WTC11 (cell line): ENCODE measurements around the gene SHC3. TPM values are rescaled to one million over a fixed set of nuclear protein-coding genes. Genes with fewer than 3 reads are reported as not detected.

ENCODE experiments used
- ATAC-seq: fragments of 200-7000 bp; cut with Tn5 transposase; 2 replicates; pipeline ENCODE4 v1.10.0; 2021; ENCODE audit warnings: mild to moderate bottlenecking, moderate library complexity
- CTCF ChIA-PET: fragments of 300-600 bp; sonication (Branson Sonifier 250); formaldehyde crosslinking; loops from one replicate; lab custom pipeline; 2021; ENCODE audit warnings: antibody characterized with exemption; lab: Charles Lee
- POLR2A ChIA-PET: fragments of 350-600 bp; sonication (Branson Sonifier 250); formaldehyde crosslinking; loops from one replicate; lab custom pipeline; 2021; ENCODE audit warnings: antibody characterized with exemption; lab: Charles Lee
- DNase-seq: peaks from one replicate; pipeline ENCODE4 v3.0.0; 2021; ENCODE audit warnings: low spot score
- H3K27ac Mint-ChIP-seq: 2 replicates; pipeline ENCODE4 v1.8.0; 2021; ENCODE audit warnings: mixed read lengths
- H3K27me3 Mint-ChIP-seq: 2 replicates; pipeline ENCODE4 v1.8.0; 2021; ENCODE audit warnings: low read depth, mild to moderate bottlenecking, moderate library complexity, mixed read lengths
- H3K36me3 Mint-ChIP-seq: 2 replicates; pipeline ENCODE4 v1.8.0; 2021; ENCODE audit warnings: mixed read lengths
- H3K4me1 Mint-ChIP-seq: 2 replicates; pipeline ENCODE4 v1.8.0; 2022; ENCODE audit warnings: mixed read lengths
- H3K4me3 Mint-ChIP-seq: 2 replicates; pipeline ENCODE4 v1.8.0; 2021; ENCODE audit warnings: mild to moderate bottlenecking, moderate library complexity, mixed read lengths
- H3K9me3 Mint-ChIP-seq: 2 replicates; pipeline ENCODE4 v1.8.0; 2021; ENCODE audit warnings: mixed read lengths
- EMX1 ChIP-seq: fragments of 250-450 bp; sonication (Bioruptor Pico); IDR thresholded peaks from 2 replicates; pipeline ENCODE4 v1.8.0; 2021; ENCODE audit warnings: mild to moderate bottlenecking
- FOXJ3 ChIP-seq: sonication (generic); formaldehyde crosslinking; IDR thresholded peaks from 2 replicates; pipeline ENCODE4 v1.9.0; 2021; ENCODE audit warnings: missing genetic modification reagents, mild to moderate bottlenecking, borderline replicate concordance
- HMGA2 ChIP-seq: fragments of 250-450 bp; sonication (Bioruptor Pico); IDR thresholded peaks from 2 replicates; pipeline ENCODE4 v1.4.0; 2021; ENCODE audit warnings: mild to moderate bottlenecking, moderate library complexity
- JAZF1 ChIP-seq: fragments of 250-450 bp; sonication (Bioruptor Pico); IDR thresholded peaks from 2 replicates; pipeline ENCODE4 v1.9.0; 2021; ENCODE audit warnings: moderate library complexity, mild to moderate bottlenecking, inconsistent platforms
- NFYB ChIP-seq: sonication (generic); formaldehyde crosslinking; conservative IDR thresholded peaks from 2 replicates; pipeline ENCODE4 v1.8.0; 2022; ENCODE audit warnings: low read depth, missing genetic modification reagents
- NR1H2 ChIP-seq: sonication (generic); formaldehyde crosslinking; IDR thresholded peaks from 2 replicates; pipeline ENCODE4 v1.9.0; 2021; ENCODE audit warnings: mild to moderate bottlenecking, moderate library complexity, missing genetic modification reagents
- RORB ChIP-seq: fragments of 250-450 bp; sonication (Bioruptor Pico); IDR thresholded peaks from 2 replicates; pipeline ENCODE4 v1.9.0; 2021; ENCODE audit warnings: mild to moderate bottlenecking
- SMAD4 ChIP-seq: sonication (generic); formaldehyde crosslinking; IDR thresholded peaks from 2 replicates; pipeline ENCODE4 v1.8.0; 2022; ENCODE audit warnings: mild to moderate bottlenecking, missing genetic modification reagents
- TCF7 ChIP-seq: sonication (generic); formaldehyde crosslinking; IDR thresholded peaks from 2 replicates; pipeline ENCODE4 v1.8.0; 2022; ENCODE audit warnings: mild to moderate bottlenecking, low read depth, missing genetic modification reagents, moderate library complexity
- TEAD1 ChIP-seq: sonication (generic); formaldehyde crosslinking; IDR thresholded peaks from 2 replicates; pipeline ENCODE4 v1.8.0; 2022; ENCODE audit warnings: mild to moderate bottlenecking, missing genetic modification reagents
- TP53 ChIP-seq: sonication (generic); formaldehyde crosslinking; IDR thresholded peaks from 2 replicates; pipeline ENCODE4 v1.8.1; 2023; ENCODE audit warnings: mild to moderate bottlenecking, missing genetic modification reagents
- total RNA-seq: library from RNA; stranded (reverse); gene quantifications from 3 replicates; pipeline ENCODE4 v1.2.3, GENCODE V29; 2021
- TF ChIP-seq, protein P1 (sequence below): sonication (generic); formaldehyde crosslinking; IDR thresholded peaks from 2 replicates; pipeline ENCODE4 v1.8.1; 2022; ENCODE audit warnings: missing genetic modification reagents, borderline replicate concordance
- TF ChIP-seq, protein P2 (sequence below): sonication (generic); formaldehyde crosslinking; IDR thresholded peaks from 2 replicates; pipeline ENCODE4 v1.8.1; 2023; ENCODE audit warnings: mild to moderate bottlenecking, moderate library complexity, missing genetic modification reagents
- TF ChIP-seq, protein P3 (sequence below): sonication (generic); formaldehyde crosslinking; IDR thresholded peaks from 2 replicates; pipeline ENCODE4 v1.8.1; 2023; ENCODE audit warnings: mild to moderate bottlenecking, missing genetic modification reagents
- TF ChIP-seq, protein P4 (sequence below): sonication (generic); formaldehyde crosslinking; IDR thresholded peaks from 2 replicates; pipeline ENCODE4 v1.8.0; 2023; ENCODE audit warnings: missing genetic modification reagents
- TF ChIP-seq, protein P5 (sequence below): fragments of 200-600 bp; IDR thresholded peaks from 2 replicates; pipeline ENCODE4 v1.8.0; 2022; ENCODE audit warnings: antibody characterized with exemption
- TF ChIP-seq, protein P6 (sequence below): fragments of 250-450 bp; sonication (Bioruptor Pico); conservative IDR thresholded peaks from 2 replicates; pipeline ENCODE4 v1.9.0; 2021; ENCODE audit warnings: mild to moderate bottlenecking
- TF ChIP-seq, protein P7 (sequence below): sonication (generic); formaldehyde crosslinking; IDR thresholded peaks from 2 replicates; pipeline ENCODE4 v1.8.1; 2022; ENCODE audit warnings: mild to moderate bottlenecking, moderate library complexity, missing genetic modification reagents
- TF ChIP-seq, protein P8 (sequence below): sonication (generic); formaldehyde crosslinking; IDR thresholded peaks from 2 replicates; pipeline ENCODE4 v1.8.1; 2023; ENCODE audit warnings: mild to moderate bottlenecking, missing genetic modification reagents
- TF ChIP-seq, protein P9 (sequence below): sonication (generic); formaldehyde crosslinking; IDR thresholded peaks from 2 replicates; pipeline ENCODE4 v1.8.0; 2022; ENCODE audit warnings: missing genetic modification reagents

SHC3 gene
- total RNA-seq, 1 experiment from 2014 or later: 4.9 TPM

DNA sequence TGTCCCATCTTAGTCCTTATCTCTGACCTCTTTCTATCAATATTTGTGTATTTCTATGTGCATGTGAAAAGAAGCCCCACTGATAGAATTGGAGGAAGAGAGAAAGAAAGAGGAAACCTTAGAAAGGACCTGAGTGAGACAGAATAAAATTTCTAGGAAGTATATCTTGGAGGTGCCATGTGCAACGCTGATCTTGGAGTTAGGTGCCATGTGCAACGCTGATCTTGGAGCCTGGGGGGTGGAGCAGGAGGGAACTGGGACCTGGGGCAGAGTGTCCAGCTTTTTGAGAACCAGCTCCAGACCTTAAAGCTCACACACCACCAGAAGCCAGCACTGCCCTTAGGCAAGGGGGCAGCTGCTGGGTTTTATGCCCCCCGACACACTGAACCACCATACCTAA lies 89.4 kb downstream of the SHC3 start:
- H3K4me1 Mint-ChIP-seq: peaks cover 5% of the 10 kb centered on the region
- no peak overlapping the region for H3K4me3 Mint-ChIP-seq
- no peak for TF ChIP-seq TCF7
- TF ChIP-seq, protein P1, sequence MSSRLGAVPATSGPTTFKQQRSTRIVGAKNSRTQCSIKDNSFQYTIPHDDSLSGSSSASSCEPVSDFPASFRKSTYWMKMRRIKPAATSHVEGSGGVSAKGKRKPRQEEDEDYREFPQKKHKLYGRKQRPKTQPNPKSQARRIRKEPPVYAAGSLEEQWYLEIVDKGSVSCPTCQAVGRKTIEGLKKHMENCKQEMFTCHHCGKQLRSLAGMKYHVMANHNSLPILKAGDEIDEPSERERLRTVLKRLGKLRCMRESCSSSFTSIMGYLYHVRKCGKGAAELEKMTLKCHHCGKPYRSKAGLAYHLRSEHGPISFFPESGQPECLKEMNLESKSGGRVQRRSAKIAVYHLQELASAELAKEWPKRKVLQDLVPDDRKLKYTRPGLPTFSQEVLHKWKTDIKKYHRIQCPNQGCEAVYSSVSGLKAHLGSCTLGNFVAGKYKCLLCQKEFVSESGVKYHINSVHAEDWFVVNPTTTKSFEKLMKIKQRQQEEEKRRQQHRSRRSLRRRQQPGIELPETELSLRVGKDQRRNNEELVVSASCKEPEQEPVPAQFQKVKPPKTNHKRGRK (CRISPR knock-in tag): no peak
- TF ChIP-seq, protein P2, sequence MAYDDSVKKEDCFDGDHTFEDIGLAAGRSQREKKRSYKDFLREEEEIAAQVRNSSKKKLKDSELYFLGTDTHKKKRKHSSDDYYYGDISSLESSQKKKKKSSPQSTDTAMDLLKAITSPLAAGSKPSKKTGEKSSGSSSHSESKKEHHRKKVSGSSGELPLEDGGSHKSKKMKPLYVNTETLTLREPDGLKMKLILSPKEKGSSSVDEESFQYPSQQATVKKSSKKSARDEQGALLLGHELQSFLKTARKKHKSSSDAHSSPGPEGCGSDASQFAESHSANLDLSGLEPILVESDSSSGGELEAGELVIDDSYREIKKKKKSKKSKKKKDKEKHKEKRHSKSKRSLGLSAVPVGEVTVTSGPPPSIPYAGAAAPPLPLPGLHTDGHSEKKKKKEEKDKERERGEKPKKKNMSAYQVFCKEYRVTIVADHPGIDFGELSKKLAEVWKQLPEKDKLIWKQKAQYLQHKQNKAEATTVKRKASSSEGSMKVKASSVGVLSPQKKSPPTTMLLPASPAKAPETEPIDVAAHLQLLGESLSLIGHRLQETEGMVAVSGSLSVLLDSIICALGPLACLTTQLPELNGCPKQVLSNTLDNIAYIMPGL: no peak
- TF ChIP-seq, protein P3, sequence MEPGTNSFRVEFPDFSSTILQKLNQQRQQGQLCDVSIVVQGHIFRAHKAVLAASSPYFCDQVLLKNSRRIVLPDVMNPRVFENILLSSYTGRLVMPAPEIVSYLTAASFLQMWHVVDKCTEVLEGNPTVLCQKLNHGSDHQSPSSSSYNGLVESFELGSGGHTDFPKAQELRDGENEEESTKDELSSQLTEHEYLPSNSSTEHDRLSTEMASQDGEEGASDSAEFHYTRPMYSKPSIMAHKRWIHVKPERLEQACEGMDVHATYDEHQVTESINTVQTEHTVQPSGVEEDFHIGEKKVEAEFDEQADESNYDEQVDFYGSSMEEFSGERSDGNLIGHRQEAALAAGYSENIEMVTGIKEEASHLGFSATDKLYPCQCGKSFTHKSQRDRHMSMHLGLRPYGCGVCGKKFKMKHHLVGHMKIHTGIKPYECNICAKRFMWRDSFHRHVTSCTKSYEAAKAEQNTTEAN (CRISPR knock-in tag): no peak
- TF ChIP-seq JAZF1: no peak
- no peak for TF ChIP-seq FOXJ3
- TF ChIP-seq NFYB (CRISPR knock-in tag): no peak
- TF ChIP-seq SMAD4: no peak
- TF ChIP-seq HMGA2 (CRISPR knock-in tag): no peak
- TF ChIP-seq, protein P4, sequence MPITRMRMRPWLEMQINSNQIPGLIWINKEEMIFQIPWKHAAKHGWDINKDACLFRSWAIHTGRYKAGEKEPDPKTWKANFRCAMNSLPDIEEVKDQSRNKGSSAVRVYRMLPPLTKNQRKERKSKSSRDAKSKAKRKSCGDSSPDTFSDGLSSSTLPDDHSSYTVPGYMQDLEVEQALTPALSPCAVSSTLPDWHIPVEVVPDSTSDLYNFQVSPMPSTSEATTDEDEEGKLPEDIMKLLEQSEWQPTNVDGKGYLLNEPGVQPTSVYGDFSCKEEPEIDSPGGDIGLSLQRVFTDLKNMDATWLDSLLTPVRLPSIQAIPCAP (CRISPR knock-in tag): no peak
- no peak for TF ChIP-seq TEAD1 (CRISPR knock-in tag)
- TF ChIP-seq NR1H2: no peak
- TF ChIP-seq, protein P5, sequence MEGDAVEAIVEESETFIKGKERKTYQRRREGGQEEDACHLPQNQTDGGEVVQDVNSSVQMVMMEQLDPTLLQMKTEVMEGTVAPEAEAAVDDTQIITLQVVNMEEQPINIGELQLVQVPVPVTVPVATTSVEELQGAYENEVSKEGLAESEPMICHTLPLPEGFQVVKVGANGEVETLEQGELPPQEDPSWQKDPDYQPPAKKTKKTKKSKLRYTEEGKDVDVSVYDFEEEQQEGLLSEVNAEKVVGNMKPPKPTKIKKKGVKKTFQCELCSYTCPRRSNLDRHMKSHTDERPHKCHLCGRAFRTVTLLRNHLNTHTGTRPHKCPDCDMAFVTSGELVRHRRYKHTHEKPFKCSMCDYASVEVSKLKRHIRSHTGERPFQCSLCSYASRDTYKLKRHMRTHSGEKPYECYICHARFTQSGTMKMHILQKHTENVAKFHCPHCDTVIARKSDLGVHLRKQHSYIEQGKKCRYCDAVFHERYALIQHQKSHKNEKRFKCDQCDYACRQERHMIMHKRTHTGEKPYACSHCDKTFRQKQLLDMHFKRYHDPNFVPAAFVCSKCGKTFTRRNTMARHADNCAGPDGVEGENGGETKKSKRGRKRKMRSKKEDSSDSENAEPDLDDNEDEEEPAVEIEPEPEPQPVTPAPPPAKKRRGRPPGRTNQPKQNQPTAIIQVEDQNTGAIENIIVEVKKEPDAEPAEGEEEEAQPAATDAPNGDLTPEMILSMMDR: no peak
- no peak for TF ChIP-seq EMX1 (CRISPR knock-in tag)
- TF ChIP-seq, protein P6, sequence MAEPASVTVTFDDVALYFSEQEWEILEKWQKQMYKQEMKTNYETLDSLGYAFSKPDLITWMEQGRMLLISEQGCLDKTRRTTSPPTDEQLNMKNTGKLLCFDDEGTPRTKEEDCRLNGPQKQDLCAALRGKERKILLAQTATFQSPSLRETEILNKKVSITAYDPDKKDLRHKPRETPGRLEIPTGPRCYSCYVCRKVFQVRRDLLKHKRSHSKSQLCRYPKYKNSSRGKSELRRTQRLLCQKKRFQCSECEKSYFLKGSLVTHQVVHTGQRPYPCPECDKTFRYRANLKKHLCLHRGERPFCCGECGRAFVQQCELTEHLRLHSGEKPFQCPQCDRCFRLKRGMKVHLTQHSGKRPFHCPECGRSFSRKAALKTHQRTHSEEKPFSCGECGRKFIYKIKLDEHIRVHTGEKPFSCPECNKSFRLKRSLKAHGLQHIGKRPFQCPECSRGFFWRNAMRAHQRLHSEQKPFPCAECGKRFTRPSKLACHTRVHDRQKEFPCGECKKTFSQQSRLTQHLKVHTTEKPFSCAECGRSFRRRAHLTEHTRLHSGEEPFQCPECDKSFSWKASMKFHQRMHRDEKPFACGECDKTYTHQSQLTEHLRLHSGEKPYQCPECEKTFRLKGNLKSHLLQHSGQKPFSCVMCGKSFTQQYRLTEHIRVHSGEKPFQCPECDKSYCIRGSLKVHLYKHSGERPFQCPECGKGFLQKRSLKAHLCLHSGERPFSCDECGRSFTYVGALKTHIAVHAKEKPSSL (CRISPR knock-in tag): no peak
- TF ChIP-seq, protein P7, sequence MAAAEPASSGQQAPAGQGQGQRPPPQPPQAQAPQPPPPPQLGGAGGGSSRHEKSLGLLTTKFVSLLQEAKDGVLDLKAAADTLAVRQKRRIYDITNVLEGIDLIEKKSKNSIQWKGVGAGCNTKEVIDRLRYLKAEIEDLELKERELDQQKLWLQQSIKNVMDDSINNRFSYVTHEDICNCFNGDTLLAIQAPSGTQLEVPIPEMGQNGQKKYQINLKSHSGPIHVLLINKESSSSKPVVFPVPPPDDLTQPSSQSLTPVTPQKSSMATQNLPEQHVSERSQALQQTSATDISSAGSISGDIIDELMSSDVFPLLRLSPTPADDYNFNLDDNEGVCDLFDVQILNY (CRISPR knock-in tag): no peak
- TF ChIP-seq, protein P8, sequence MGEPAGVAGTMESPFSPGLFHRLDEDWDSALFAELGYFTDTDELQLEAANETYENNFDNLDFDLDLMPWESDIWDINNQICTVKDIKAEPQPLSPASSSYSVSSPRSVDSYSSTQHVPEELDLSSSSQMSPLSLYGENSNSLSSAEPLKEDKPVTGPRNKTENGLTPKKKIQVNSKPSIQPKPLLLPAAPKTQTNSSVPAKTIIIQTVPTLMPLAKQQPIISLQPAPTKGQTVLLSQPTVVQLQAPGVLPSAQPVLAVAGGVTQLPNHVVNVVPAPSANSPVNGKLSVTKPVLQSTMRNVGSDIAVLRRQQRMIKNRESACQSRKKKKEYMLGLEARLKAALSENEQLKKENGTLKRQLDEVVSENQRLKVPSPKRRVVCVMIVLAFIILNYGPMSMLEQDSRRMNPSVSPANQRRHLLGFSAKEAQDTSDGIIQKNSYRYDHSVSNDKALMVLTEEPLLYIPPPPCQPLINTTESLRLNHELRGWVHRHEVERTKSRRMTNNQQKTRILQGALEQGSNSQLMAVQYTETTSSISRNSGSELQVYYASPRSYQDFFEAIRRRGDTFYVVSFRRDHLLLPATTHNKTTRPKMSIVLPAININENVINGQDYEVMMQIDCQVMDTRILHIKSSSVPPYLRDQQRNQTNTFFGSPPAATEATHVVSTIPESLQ (CRISPR knock-in tag): no peak
- TF ChIP-seq, protein P9, sequence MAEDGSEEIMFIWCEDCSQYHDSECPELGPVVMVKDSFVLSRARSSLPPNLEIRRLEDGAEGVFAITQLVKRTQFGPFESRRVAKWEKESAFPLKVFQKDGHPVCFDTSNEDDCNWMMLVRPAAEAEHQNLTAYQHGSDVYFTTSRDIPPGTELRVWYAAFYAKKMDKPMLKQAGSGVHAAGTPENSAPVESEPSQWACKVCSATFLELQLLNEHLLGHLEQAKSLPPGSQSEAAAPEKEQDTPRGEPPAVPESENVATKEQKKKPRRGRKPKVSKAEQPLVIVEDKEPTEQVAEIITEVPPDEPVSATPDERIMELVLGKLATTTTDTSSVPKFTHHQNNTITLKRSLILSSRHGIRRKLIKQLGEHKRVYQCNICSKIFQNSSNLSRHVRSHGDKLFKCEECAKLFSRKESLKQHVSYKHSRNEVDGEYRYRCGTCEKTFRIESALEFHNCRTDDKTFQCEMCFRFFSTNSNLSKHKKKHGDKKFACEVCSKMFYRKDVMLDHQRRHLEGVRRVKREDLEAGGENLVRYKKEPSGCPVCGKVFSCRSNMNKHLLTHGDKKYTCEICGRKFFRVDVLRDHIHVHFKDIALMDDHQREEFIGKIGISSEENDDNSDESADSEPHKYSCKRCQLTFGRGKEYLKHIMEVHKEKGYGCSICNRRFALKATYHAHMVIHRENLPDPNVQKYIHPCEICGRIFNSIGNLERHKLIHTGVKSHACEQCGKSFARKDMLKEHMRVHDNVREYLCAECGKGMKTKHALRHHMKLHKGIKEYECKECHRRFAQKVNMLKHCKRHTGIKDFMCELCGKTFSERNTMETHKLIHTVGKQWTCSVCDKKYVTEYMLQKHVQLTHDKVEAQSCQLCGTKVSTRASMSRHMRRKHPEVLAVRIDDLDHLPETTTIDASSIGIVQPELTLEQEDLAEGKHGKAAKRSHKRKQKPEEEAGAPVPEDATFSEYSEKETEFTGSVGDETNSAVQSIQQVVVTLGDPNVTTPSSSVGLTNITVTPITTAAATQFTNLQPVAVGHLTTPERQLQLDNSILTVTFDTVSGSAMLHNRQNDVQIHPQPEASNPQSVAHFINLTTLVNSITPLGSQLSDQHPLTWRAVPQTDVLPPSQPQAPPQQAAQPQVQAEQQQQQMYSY: no peak
- TF ChIP-seq RORB (CRISPR knock-in tag): no peak
- no peak for TF ChIP-seq TP53 (CRISPR knock-in tag)
- ATAC-seq (no peak), DNase-seq (no peak)
- H3K36me3 Mint-ChIP-seq: peaks cover 8% of the 10 kb centered on the region
- no peaks in the 10 kb centered on the region for H3K27me3 Mint-ChIP-seq
- peaks cover 7% of the 10 kb centered on the region for H3K9me3 Mint-ChIP-seq
- no peak overlapping the region for H3K27ac Mint-ChIP-seq
- CTCF ChIA-PET: no interaction called here
- POLR2A ChIA-PET: interaction anchor here (0.6 kb wide), 1 partner anchor 64 kb away, joined by 3 read pairs; no protein-coding TSS in a partner anchor
